HG03103 (cell line): ENCODE measurements around the gene OR6V1.
"Not testable (repeated sequence)": the region's sequence is repeated elsewhere in the genome, so short reads cannot be mapped to it uniquely, and the experiment has no call there.

Source experiments
- ATAC-seq: cut with Tn5 transposase; IDR thresholded peaks from one replicate; pipeline ENCODE4 v1.9.1; 2021; ENCODE audit warnings: low read depth; ENCODE audit not compliant: unreplicated experiment

OR6V1 gene

DNA sequence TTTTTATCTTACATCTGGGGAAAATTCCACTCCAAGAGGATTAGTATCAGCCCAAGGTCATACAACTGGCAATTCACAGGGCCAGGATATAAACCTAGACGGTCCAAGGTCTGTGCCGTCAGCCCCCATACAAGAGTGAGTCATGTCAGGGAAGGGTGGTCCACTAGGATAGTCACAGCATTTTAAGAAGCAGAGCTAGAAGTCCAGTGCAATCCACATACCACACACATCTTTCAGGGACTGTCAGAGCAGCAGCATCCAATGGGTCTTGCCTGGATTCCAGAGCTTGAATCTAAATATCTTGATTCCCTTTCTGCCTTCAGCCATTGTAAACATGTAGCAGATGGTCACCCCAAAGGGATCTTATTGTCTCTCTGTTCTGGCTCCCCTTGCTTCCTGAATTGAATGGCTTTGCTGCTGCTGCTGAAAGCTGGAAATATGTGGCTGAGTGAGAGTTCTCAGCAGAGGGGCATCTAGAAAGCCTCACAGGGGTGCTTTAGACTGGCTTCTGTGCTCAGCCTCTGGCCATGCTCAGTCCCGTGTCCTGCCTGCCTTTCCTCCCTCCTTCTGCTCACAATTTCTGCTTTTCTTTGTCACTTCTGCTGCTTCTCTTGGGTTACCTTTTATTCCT is 9.9 kb upstream of the OR6V1 start:
- ATAC-seq = no peak

GRCh38 chr7:143042790-143043271 is 9.3 kb upstream of the OR6V1 start:
- no peak for ATAC-seq

DNA sequence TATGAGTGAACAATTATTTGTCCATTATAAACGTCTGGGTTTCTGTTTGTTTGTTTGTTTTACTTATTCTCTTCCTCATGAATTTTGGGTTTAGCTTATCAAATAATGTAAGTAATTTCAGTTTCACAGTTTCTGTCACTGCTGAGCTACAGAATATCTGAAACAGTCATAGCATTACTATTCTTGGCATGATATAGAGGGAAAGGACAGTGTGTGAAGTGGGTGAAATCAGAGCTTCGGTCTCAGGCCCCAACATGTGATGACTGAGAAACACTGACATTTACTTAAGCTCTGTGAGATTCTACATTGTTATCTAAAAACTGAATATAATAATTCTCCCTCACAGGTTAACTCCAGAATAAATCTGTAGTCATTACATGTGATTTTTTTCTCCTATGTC is 8.8 kb upstream of the OR6V1 start:
- no peak for ATAC-seq

GRCh38 chr7:143046426-143046851 is 5.7 kb upstream of the OR6V1 start:
- no peak for ATAC-seq

- no peak for ATAC-seq
These were observed 4.8 kb upstream of the OR6V1 start for GRCh38 chr7:143047326-143047725.

DNA sequence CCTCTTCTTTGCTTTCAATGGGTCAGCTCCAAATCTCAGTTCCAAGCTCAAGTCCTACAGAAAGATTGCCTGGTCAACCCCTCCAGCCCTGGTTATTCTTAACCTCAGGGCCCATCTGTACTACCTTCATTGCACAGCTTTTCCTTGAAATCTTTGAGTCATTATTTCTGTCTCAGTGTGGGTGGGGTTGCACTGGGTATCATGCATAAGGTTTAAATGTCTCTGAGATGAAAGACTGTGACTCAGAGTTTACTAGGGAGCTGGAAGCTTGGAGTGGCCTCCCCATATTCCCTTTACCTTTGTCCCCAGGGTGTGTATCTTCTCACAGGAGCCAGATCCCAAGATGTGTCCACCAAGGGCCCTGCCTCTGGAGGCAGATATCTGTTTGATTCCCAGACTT is 3.3 kb upstream of the OR6V1 start:
- no peak for ATAC-seq

GRCh38 chr7:143049362-143049761 is 2.8 kb upstream of the OR6V1 start:
- ATAC-seq = no peak

DNA sequence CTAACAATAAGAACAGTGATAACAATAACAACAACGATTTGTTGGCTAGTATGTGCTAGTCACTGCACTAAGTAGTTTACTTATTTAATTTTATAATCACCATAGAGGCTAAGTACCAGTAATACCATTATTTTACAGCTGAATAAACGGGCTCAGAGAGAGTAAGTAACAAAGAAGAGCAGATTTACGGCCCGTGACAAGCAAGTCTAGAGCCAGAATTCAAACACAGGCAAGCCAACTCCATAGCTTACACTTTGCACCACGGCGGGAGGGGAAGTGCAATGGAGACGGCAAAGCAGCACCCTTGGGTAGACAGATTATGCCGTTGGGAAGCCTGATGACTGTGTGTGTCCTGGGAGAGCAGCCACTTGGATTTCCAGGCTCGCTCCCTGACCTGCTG is 1.2 kb upstream of the OR6V1 start:
- ATAC-seq = no peak

GRCh38 chr7:143054621-143055020 is 2.5 kb downstream of the OR6V1 start:
- ATAC-seq = no peak

DNA sequence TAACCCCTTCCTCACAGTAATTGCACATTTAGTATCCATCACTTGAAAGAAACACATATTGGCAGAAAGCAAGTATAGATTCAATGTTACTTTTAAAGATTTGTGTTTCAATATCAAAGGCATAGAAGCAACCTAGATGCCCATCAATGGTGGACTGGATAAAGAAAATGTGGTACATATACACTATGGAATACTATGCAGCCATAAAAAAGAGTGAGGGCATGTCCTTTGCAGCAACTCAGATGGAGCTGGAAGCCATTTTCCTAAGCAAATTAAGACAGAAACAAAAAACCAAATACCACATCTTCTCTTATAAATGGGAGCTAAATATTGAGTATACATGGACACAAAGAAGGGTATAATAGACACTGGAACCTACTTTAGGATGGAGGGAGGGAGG is 3.6 kb downstream of the OR6V1 start:
- ATAC-seq = no peak

GRCh38 chr7:143063741-143064140 is 11.6 kb downstream of the OR6V1 start:
- no peak for ATAC-seq

- no peak for ATAC-seq
These were observed 16.3 kb downstream of the OR6V1 start for GRCh38 chr7:143068446-143068845.

DNA sequence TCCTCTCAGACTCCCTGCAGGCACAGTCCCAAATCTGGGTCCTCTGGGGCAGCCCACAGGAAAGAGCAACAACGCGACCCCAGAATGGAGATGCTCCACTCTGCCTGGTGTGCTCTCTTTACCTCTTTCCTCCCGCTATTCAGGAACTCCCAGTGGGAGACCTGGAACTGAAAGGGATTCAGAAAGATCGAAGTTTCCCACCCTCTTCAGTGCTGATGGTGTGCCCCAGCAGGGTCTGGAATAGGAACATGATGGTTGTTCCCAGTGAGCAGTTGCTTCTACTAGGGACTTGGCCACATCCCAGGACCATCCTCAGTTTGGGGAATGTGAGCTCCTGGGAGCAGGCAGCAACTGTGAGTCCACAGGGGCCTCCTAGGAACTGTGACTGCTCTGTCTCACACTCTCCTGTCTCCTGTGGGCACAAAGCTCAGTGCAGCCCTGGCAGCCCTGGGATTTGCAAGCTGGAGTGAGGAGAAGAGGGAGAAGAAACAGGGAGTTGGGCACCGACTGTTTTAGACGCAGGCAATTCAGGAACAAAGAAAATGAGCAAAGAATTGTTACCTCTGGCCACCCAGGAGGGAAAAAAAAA is 17.9 kb downstream of the OR6V1 start:
- ATAC-seq = no peak

DNA sequence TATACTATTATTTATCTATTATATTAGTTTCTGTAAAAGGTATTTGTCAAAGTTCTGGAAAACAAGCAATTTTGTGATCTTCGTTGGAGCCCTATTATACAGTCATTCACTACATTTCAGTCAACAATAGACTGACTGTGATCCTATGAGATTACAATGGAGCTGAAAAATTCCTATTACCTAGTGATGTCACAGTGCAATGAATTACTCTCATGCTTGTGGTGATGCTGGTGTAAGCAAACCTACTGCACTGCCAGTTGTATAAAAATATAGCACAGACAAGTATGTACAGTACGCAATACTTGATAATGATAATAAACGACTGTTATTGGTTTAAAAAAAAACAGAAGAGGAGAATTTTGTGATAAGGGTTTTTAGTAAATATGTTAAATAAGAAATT is 21.4 kb downstream of the OR6V1 start:
- no peak for ATAC-seq

- no peak for ATAC-seq
These were observed 22.0 kb downstream of the OR6V1 start for GRCh38 chr7:143074141-143074540.

DNA sequence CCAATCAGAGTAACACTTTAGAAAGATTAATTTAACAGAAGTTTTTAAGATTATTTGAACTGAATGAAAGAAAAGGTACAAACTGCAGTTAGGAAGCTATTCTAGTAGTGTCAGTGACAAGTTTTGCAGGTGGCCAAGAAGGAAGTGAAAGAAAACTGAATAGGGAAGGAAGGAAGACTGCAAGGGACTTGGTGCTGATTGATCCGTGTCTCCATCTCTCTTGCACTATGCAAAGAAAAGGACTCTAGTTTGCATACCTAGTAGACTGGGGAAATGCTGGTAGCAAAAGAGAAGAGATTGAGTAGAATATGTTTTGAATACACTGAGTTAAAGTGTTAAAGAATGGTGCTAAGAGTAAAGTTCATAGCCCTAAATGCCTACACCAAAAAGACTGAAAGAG is 33.0 kb downstream of the OR6V1 start:
- peak; percentile 94 for ATAC-seq

DNA sequence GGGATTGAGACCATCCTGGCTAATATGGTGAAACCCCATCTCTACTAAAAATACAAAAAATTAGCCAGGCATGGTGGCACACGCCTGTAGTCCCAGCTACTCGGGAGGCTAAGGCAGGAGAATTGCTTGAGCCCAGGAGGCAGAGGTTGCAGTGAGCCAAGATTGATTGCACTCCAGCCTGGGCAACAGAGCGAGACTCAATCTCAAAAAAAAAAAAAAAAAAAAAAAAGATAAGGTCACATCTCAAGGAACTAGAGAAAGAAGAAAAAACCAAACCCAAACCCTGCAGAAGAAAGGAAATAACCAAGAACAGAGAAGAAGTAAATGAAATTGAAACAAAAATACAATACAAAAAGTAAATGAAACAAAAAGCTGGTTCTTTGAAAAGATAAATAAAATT is 33.5 kb downstream of the OR6V1 start:
- not testable (repeated sequence) for ATAC-seq

DNA sequence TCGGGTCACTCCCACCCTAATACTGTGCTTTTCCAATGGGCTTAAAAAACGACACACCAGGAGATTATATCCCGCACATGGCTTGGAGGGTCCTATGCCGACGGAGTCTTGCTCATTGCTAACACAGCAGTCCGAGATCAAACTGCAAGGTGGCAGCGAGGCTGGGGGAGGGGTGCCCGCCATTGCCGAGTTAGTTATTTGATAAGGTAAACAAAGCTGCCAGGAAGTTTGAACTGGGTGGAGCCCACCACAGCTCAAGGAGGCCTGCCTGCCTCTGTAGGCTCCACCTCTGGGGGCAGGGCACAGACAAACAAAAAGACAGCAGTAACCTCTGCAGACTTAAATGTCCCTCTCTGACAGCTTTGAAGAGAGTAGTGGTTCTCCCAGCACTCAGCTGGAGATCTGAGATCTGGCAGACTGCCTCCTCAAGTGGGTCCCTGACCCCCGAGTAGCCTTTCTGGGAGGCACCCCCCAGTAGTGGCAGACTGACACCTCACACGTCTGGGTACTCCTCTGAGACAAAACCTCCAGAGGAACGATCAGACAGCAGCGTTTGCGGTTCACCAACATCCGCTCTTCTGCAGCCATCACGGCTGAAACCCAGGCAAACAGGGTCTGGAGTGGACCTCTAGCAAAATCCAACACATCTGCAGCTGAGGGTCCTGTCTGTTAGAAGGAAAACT is 36.5 kb downstream of the OR6V1 start:
- not testable (repeated sequence) for ATAC-seq

DNA sequence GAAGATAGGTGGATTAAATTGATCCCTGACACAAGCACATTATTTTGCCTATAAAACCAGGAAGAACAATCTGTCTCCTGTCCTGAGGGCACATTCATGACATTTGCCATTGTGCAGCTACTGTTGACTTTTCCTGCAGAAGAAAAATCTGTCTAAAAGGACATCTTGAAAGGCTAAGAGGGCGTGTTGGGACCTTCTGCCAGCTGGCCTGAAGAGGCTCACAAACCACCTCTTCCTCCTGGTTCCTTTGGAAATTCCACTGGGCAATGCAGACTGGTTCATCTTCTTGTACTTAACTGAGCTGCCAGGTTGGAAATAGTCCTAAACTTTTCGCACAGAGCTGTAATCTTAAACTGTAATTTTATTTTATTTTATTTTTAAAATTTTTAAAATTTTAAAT is 44.0 kb downstream of the OR6V1 start:
- ATAC-seq = no peak

- ATAC-seq = not testable (repeated sequence)
These were observed 47.4 kb downstream of the OR6V1 start for GRCh38 chr7:143099579-143099978.
